ENCODE results near the gene ARID2. TPM values are rescaled to one million over a fixed set of nuclear protein-coding genes. Genes with fewer than 3 reads are reported as not detected.

ARID2 gene
- total RNA-seq: 9.4 and 10.5 TPM in 2 replicates

DNA sequence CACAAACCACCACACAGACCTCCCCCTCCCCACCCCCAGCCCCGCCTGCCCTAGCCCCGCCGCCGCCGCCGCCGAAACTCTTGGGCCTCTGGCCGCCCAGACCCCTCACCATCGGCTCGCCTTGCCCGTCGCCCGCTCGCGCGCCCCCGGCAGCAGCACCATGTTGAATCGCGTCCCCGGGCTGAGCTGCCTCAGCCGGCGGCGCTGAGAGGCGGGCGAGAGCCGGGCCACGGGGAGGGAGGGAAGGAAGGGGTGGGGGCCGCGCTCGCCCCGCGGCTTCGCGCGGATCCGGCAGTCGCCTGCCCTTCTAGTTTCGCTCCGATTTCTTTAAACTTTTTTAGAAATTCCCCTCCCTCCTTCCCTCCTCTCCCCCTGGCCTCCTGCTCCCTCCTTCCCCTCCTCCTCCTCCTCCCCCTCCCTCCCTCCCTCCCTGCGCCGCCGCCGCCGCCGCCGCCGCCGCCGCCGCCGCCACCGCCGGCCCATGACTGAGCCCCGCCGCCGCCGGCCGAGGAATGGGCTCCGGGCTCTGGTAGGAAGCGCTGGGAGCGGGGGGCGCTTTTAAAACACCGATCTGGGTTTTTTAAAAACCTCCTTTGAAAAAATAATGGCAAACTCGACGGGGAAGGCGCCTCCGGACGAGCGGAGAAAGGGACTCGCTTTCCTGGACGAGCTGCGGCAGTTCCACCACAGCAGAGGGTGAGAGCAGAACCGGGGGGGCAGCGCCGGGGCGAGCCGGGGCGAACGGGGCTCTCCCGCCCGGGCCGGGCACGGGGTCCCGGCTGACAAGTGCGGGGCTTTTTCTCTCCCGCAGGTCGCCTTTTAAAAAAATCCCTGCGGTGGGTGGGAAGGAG, at the start of gene ARID2:
TSS of gene ARID2 (plus strand) at position 474 of the 851 bp plus-strand sequence. CDS start at position 605, 131 bp downstream.

Data from cardiac ventricle fibroblast (primary cell).